Trophoblast cell (in vitro differentiated cells and primary cell): ENCODE data around the gene B3GNT3.

Source experiments
- DNase-seq, 2 donors: peaks; one replicate each; pipeline ENCODE4 v3.0.0-alpha.2; 2016
- H2AFZ ChIP-seq: 2 replicates; pipeline ENCODE4 v1.6.1; 2013; ENCODE audit warnings: low read length, moderate library complexity, mild to moderate bottlenecking; ENCODE audit not compliant: insufficient read depth, poor library complexity
- H2AK5ac ChIP-seq: 2 replicates; pipeline ENCODE4 v1.6.1; 2013; ENCODE audit warnings: mild to moderate bottlenecking, low read length
- H2BK120ac ChIP-seq: 2 replicates; pipeline ENCODE4 v1.6.1; 2013; ENCODE audit warnings: low read length, mild to moderate bottlenecking, moderate library complexity; ENCODE audit not compliant: insufficient read depth, poor library complexity
- H2BK12ac ChIP-seq: 2 replicates; pipeline ENCODE4 v1.6.1; 2013; ENCODE audit warnings: mild to moderate bottlenecking, low read length, moderate library complexity
- H2BK5ac ChIP-seq: 2 replicates; pipeline ENCODE4 v1.6.1; 2013; ENCODE audit warnings: low read length, low read depth, moderate library complexity, mild to moderate bottlenecking; ENCODE audit not compliant: poor library complexity
- H3K14ac ChIP-seq: 2 replicates; pipeline ENCODE4 v1.6.1; 2013; ENCODE audit warnings: mild to moderate bottlenecking, low read length
- H3K18ac ChIP-seq: 2 replicates; pipeline ENCODE4 v1.6.1; 2013; ENCODE audit warnings: mild to moderate bottlenecking, low read length
- H3K23ac ChIP-seq: 2 replicates; pipeline ENCODE4 v1.6.1; 2013; ENCODE audit warnings: low read length
- H3K27ac ChIP-seq: 2 replicates; pipeline ENCODE4 v1.5.1; 2013; ENCODE audit warnings: low read depth, mild to moderate bottlenecking, inconsistent platforms, low read length, moderate library complexity
- H3K27me3 ChIP-seq: 2 replicates; pipeline ENCODE4 v1.6.1; 2013; ENCODE audit warnings: inconsistent platforms, mild to moderate bottlenecking, low read length, moderate library complexity; ENCODE audit not compliant: insufficient read depth
- H3K36me3 ChIP-seq, 2 experiments: 1 replicate in 1 of 2; 2 replicates in 1 of 2; pipeline ENCODE4 v1.6.1; 2013; ENCODE audit warnings: low read length in 2 of 2, mild to moderate bottlenecking in 2 of 2, moderate library complexity in 1 of 2; ENCODE audit not compliant: insufficient read depth in 2 of 2, control insufficient read depth in 1 of 2
- H3K4ac ChIP-seq: 2 replicates; pipeline ENCODE4 v1.6.1; 2013; ENCODE audit warnings: low read depth, mild to moderate bottlenecking, low read length, moderate library complexity
- H3K4me1 ChIP-seq, 2 experiments: 1 replicate in 1 of 2; 2 replicates in 1 of 2; pipeline ENCODE4 v1.6.1; 2013; ENCODE audit warnings: low read length in 2 of 2, mild to moderate bottlenecking in 2 of 2, moderate library complexity in 1 of 2; ENCODE audit not compliant: insufficient read depth in 2 of 2, control insufficient read depth in 1 of 2
- H3K4me2 ChIP-seq: 2 replicates; pipeline ENCODE4 v1.6.1; 2013; ENCODE audit warnings: inconsistent platforms, mild to moderate bottlenecking, low read length, moderate library complexity
- H3K4me3 ChIP-seq: 2 replicates; pipeline ENCODE4 v1.5.1; 2013; ENCODE audit warnings: mild to moderate bottlenecking, low read depth, low read length, inconsistent platforms
- H3K79me1 ChIP-seq: one replicate; pipeline ENCODE4 v1.6.1; 2013; ENCODE audit warnings: low read length
- H3K79me2 ChIP-seq: 2 replicates; pipeline ENCODE4 v1.6.1; 2013; ENCODE audit warnings: low read length, mild to moderate bottlenecking; ENCODE audit not compliant: control insufficient read depth, insufficient read depth, poor library complexity
- H3K9ac ChIP-seq: 2 replicates; pipeline ENCODE4 v1.6.1; 2013; ENCODE audit warnings: mild to moderate bottlenecking, low read length
- H3K9me3 ChIP-seq: 2 replicates; pipeline ENCODE4 v1.6.1; 2013; ENCODE audit warnings: low read depth, mild to moderate bottlenecking, control low read depth, inconsistent platforms, low read length; ENCODE audit not compliant: insufficient read depth
- H4K12ac ChIP-seq: 2 replicates; pipeline ENCODE4 v1.6.1; 2013; ENCODE audit warnings: low read depth, mild to moderate bottlenecking, low read length, moderate library complexity
- H4K8ac ChIP-seq: 2 replicates; pipeline ENCODE4 v1.6.1; 2013; ENCODE audit warnings: low read depth, mild to moderate bottlenecking, low read length, moderate library complexity
- H4K91ac ChIP-seq: one replicate; pipeline ENCODE4 v1.6.1; 2013; ENCODE audit warnings: low read depth, mild to moderate bottlenecking, low read length, moderate library complexity
- WGBS: extraction: QIAGEN DNeasy Blood & Tissue Kit; methylation state at CpG from one replicate; pipeline ENCODE4 v1.1.7; 2013; ENCODE audit warnings: missing lambda C conversion rate; ENCODE audit not compliant: insufficient read length, insufficient coverage; ENCODE audit errors: extremely low coverage; 5-methylcytosine and 5-hydroxymethylcytosine counted together

B3GNT3 gene

GRCh38 chr19:17836530-17836929 lies 41.6 kb downstream of the B3GNT3 start:
- H4K8ac ChIP-seq, result no peak overlapping the region
- no peak overlapping the region for H2AK5ac ChIP-seq
- no CpG with 5 or more reads among the region's 4 CpGs for WGBS
- no peak overlapping the region for H3K4me2 ChIP-seq
- H3K14ac ChIP-seq, result no peak overlapping the region
- H3K36me3 ChIP-seq, result no peaks in the 10 kb centered on the region
- no peaks in the 10 kb centered on the region for H3K79me1 ChIP-seq
- peaks cover 4% of the 10 kb centered on the region for H3K27me3 ChIP-seq
- no peak overlapping the region for H2BK5ac ChIP-seq
- H3K4ac ChIP-seq, result no peak overlapping the region
- no peak overlapping the region for H3K18ac ChIP-seq
- H2BK120ac ChIP-seq, result no peak overlapping the region
- H3K23ac ChIP-seq, result no peak overlapping the region
- DNase-seq, result peak in 1 of 2 donors; percentile 17
- peaks cover 5% of the 10 kb centered on the region for H3K9me3 ChIP-seq
- no peak overlapping the region for H3K9ac ChIP-seq
- no peak overlapping the region for H4K91ac ChIP-seq
- no peak overlapping the region for H4K12ac ChIP-seq
- no peak overlapping the region for H2AFZ ChIP-seq
- no peaks in the 10 kb centered on the region for H3K79me2 ChIP-seq
- peaks cover 0 to 4% of the 10 kb centered on the region in 2 experiments for H3K4me1 ChIP-seq
- no peak overlapping the region for H2BK12ac ChIP-seq
- H3K4me3 ChIP-seq, result no peak overlapping the region
- H3K27ac ChIP-seq, result no peak overlapping the region

GRCh38 chr19:17837972-17838371 lies 43.0 kb downstream of the B3GNT3 start:
- Histone ChIP-seq H3K9me3 (peaks cover 11% of the 10 kb centered on the region), H4K8ac (no peak overlapping the region), H4K91ac (no peak overlapping the region), H3K14ac (no peak overlapping the region), H3K4me1 (peaks cover 2 to 6% of the 10 kb centered on the region in 2 experiments), H3K79me2 (no peaks in the 10 kb centered on the region), H2AFZ (no peak overlapping the region), H3K36me3 (no peaks in the 10 kb centered on the region), H2BK12ac (no peak overlapping the region), H3K9ac (no peak overlapping the region), H3K4me2 (no peak overlapping the region), H2AK5ac (no peak overlapping the region), H3K18ac (no peak overlapping the region), H3K4me3 (no peak overlapping the region), H3K4ac (no peak overlapping the region), H4K12ac (no peak overlapping the region), H3K79me1 (no peaks in the 10 kb centered on the region), H3K23ac (no peak overlapping the region), H3K27me3 (peaks cover 12% of the 10 kb centered on the region), H3K27ac (no peak overlapping the region), H2BK5ac (no peak overlapping the region), H2BK120ac (no peak overlapping the region)
- no CpG with 5 or more reads among the region's 7 CpGs for WGBS
- no peak for DNase-seq

GRCh38 chr19:17840019-17840418 lies 45.1 kb downstream of the B3GNT3 start:
- no peak overlapping the region for H2AFZ ChIP-seq
- no peak overlapping the region for H3K9ac ChIP-seq
- no peak overlapping the region for H2AK5ac ChIP-seq
- no peak overlapping the region for H3K18ac ChIP-seq
- no peak overlapping the region for H4K12ac ChIP-seq
- no peak overlapping the region for H2BK5ac ChIP-seq
- no peak overlapping the region for H2BK120ac ChIP-seq
- no peaks in the 10 kb centered on the region for H3K79me2 ChIP-seq
- no peaks in the 10 kb centered on the region for H3K79me1 ChIP-seq
- peaks cover 15% of the 10 kb centered on the region for H3K27me3 ChIP-seq
- no peak overlapping the region for H4K8ac ChIP-seq
- H2BK12ac ChIP-seq, result no peak overlapping the region
- no peak overlapping the region for H4K91ac ChIP-seq
- no peak overlapping the region for H3K27ac ChIP-seq
- no peak overlapping the region for H3K4me2 ChIP-seq
- no peak overlapping the region for H3K4ac ChIP-seq
- no peak overlapping the region for H3K14ac ChIP-seq
- no peak overlapping the region for H3K4me3 ChIP-seq
- H3K4me1 ChIP-seq, result peaks cover 2 to 6% of the 10 kb centered on the region in 2 experiments
- DNase-seq, result no peak
- no CpG with 5 or more reads among the region's 6 CpGs for WGBS
- H3K9me3 ChIP-seq, result peaks cover 14% of the 10 kb centered on the region
- H3K36me3 ChIP-seq, result no peaks in the 10 kb centered on the region
- no peak overlapping the region for H3K23ac ChIP-seq

GRCh38 chr19:17841371-17841809 lies 46.5 kb downstream of the B3GNT3 start:
- Histone ChIP-seq H4K8ac (no peak overlapping the region), H3K36me3 (no peaks in the 10 kb centered on the region), H3K4me2 (peak overlapping the region; percentile 30), H3K27ac (no peak overlapping the region), H2AFZ (no peak overlapping the region), H2BK12ac (no peak overlapping the region), H3K9me3 (peaks cover 14% of the 10 kb centered on the region), H3K79me1 (no peaks in the 10 kb centered on the region), H3K23ac (no peak overlapping the region), H3K4me3 (no peak overlapping the region), H2AK5ac (no peak overlapping the region), H3K18ac (no peak overlapping the region), H2BK120ac (no peak overlapping the region), H3K14ac (no peak overlapping the region), H4K12ac (no peak overlapping the region), H3K4me1 (peaks cover 2 to 6% of the 10 kb centered on the region in 2 experiments), H3K79me2 (no peaks in the 10 kb centered on the region), H2BK5ac (no peak overlapping the region), H3K27me3 (peaks cover 15% of the 10 kb centered on the region), H3K9ac (no peak overlapping the region), H3K4ac (no peak overlapping the region), H4K91ac (no peak overlapping the region)
- DNase-seq, result peak in 1 of 2 donors; percentile 47
- no CpG with 5 or more reads among the region's 30 CpGs for WGBS
